HepG2 (cell line): ENCODE results near the gene ATP13A2. TPM values are rescaled to one million over a fixed set of nuclear protein-coding genes. Genes with fewer than 3 reads are reported as not detected.

Experiments used
- ATAC-seq: fragments of 200-7000 bp; cut with Tn5 transposase; 3 replicates; pipeline ENCODE4 v1.9.1; 2020; ENCODE audit warnings: mild to moderate bottlenecking, moderate library complexity
- BruUV-seq: library from RNA; stranded (reverse); fragments of 400-500 nt; replicated peaks from 2 replicates; lab custom pipeline; 2021; lab: Mats Ljungman, UMichigan
- CTCF ChIA-PET: fragments of 300-600 bp; formaldehyde crosslinking; extraction: SDS; loops from one replicate; lab custom pipeline; 2021; ENCODE audit warnings: low total read pairs, inconsistent platforms, low intra/inter-chr PET ratio; lab: Yijun Ruan, JAX
- POLR2A ChIA-PET: fragments of 350-600 bp; sonication (Branson Sonifier 250); formaldehyde crosslinking; loops from one replicate; lab custom pipeline; 2020; ENCODE audit warnings: antibody characterized with exemption, inconsistent platforms; lab: Yijun Ruan, JAX
- DNase-seq: peaks from one replicate; pipeline ENCODE4 v3.0.0-alpha.2; 2015; ENCODE audit warnings: low spot score
- FAIRE-seq: peaks from 3 replicates; lab custom pipeline; 2011; peaks lifted over from hg19 to GRCh38; lab: Jason Lieb, UNC
- H2AFZ ChIP-seq: one replicate; pipeline ENCODE4 v1.6.1; 2011; ENCODE audit warnings: low read length, inconsistent platforms
- H3K27ac ChIP-seq: fragments of 300-600 bp; 3 replicates; pipeline ENCODE4 v1.8.0; 2011; ENCODE audit warnings: mixed run types, mild to moderate bottlenecking, mixed read lengths, low read length, inconsistent platforms; ENCODE audit not compliant: insufficient read depth; ENCODE audit errors: extremely low read length
- H3K27me3 ChIP-seq, 2 experiments: fragments of 200-600 bp in 1 of 2; 2 replicates in 1 of 2; 3 replicates in 1 of 2; pipeline versions ENCODE4 v1.6.0 to v1.8.0; 2011; ENCODE audit warnings: low read length in 2 of 2, mild to moderate bottlenecking in 2 of 2, moderate library complexity in 2 of 2, inconsistent platforms in 1 of 2; ENCODE audit not compliant: insufficient read depth in 2 of 2, control insufficient read depth in 1 of 2
- H3K36me3 ChIP-seq, 2 experiments: fragments of 200-600 bp in 1 of 2; replicated peaks in 1 of 2; 2 replicates in 1 of 2; 3 replicates in 1 of 2; pipeline versions ENCODE4 v1.5.1 to v1.8.0; 2011; ENCODE audit warnings: low read length in 2 of 2, inconsistent platforms in 1 of 2; ENCODE audit not compliant: insufficient read depth in 2 of 2, control insufficient read depth in 1 of 2
- H3K4me1 ChIP-seq: 2 replicates; pipeline ENCODE4 v1.5.1; 2012; ENCODE audit warnings: low read length, inconsistent platforms; ENCODE audit not compliant: insufficient read depth
- H3K4me2 ChIP-seq: 2 replicates; pipeline ENCODE4 v1.6.0; 2011; ENCODE audit warnings: low read depth, low read length, inconsistent platforms
- H3K4me3 ChIP-seq, 3 experiments: fragments of 200-600 bp in 1 of 3; sonication (generic), shearing (Covaris generic) in 1 of 3; replicated peaks in 1 of 3; 2 replicates each; pipeline ENCODE4 v1.5.1; 2011 to 2016; ENCODE audit warnings: low read length in 3 of 3, inconsistent platforms in 2 of 3, low read depth in 2 of 3, mild to moderate bottlenecking in 2 of 3, control low read depth in 1 of 3, mixed read lengths in 1 of 3; ENCODE audit not compliant: insufficient read depth in 1 of 3
- H3K79me2 ChIP-seq: one replicate; pipeline ENCODE4 v1.6.1; 2011; ENCODE audit warnings: low read length, inconsistent platforms; ENCODE audit not compliant: insufficient read depth
- H3K9ac ChIP-seq: 2 replicates; pipeline ENCODE4 v1.6.0; 2011; ENCODE audit warnings: mild to moderate bottlenecking, low read depth, low read length, inconsistent platforms; ENCODE audit not compliant: insufficient read depth
- H3K9me3 ChIP-seq: 2 replicates; pipeline ENCODE4 v1.5.1; 2012; ENCODE audit warnings: mild to moderate bottlenecking, low read length
- H4K20me1 ChIP-seq: 2 replicates; pipeline ENCODE4 v1.6.0; 2011; ENCODE audit warnings: inconsistent platforms, mild to moderate bottlenecking, low read length, moderate library complexity; ENCODE audit not compliant: insufficient read depth
- ATF4 ChIP-seq, 2 experiments: fragments of 450-650 bp in 1 of 2; sonication (generic) in 1 of 2; formaldehyde crosslinking; IDR thresholded peaks; 2 replicates each; pipeline versions ENCODE4 v1.5.0 to v1.8.0; 2020 to 2022; ENCODE audit warnings: mild to moderate bottlenecking in 1 of 2, missing genetic modification reagents in 1 of 2
- DDIT3 ChIP-seq: sonication (generic); formaldehyde crosslinking; IDR thresholded peaks from 2 replicates; pipeline ENCODE4 v1.4.0; 2020; ENCODE audit warnings: mild to moderate bottlenecking, missing genetic modification reagents
- DZIP1 ChIP-seq: sonication (generic); formaldehyde crosslinking; IDR thresholded peaks from 2 replicates; pipeline ENCODE4 v1.5.0; 2020; ENCODE audit warnings: mild to moderate bottlenecking, missing genetic modification reagents
- GATAD2A ChIP-seq: IDR thresholded peaks from 2 replicates; pipeline ENCODE4 v1.6.1; 2016
- KLF13 ChIP-seq: sonication (generic); formaldehyde crosslinking; IDR thresholded peaks from 2 replicates; pipeline ENCODE4 v1.4.0; 2020; ENCODE audit warnings: mild to moderate bottlenecking, missing genetic modification reagents
- KLF6 ChIP-seq: IDR thresholded peaks from 2 replicates; pipeline ENCODE4 v1.8.0; 2016; ENCODE audit warnings: missing biosample characterization, missing genetic modification reagents
- NFYB ChIP-seq: sonication (generic); formaldehyde crosslinking; IDR thresholded peaks from 2 replicates; pipeline ENCODE4 v1.4.0; 2020; ENCODE audit warnings: missing genetic modification reagents
- PATZ1 ChIP-seq: sonication (generic); formaldehyde crosslinking; IDR thresholded peaks from 2 replicates; pipeline ENCODE4 v1.4.0; 2020; ENCODE audit warnings: missing genetic modification reagents
- RARG ChIP-seq: sonication (generic); formaldehyde crosslinking; IDR thresholded peaks from 2 replicates; pipeline ENCODE4 v1.4.0; 2020; ENCODE audit warnings: low read depth, mild to moderate bottlenecking, missing genetic modification reagents
- TBP ChIP-seq: sonication (generic); formaldehyde crosslinking; IDR thresholded peaks from 2 replicates; pipeline ENCODE4 v1.5.0; 2020; ENCODE audit warnings: missing genetic modification reagents
- ZBTB33 ChIP-seq: sonication (generic); formaldehyde crosslinking; IDR thresholded peaks from 2 replicates; pipeline ENCODE4 v1.4.0; 2020; ENCODE audit warnings: missing genetic modification reagents
- ZNF10 ChIP-seq: sonication (generic); formaldehyde crosslinking; IDR thresholded peaks from 2 replicates; pipeline ENCODE4 v1.4.0; 2020; ENCODE audit warnings: mild to moderate bottlenecking, low read depth, missing genetic modification reagents, borderline replicate concordance
- ZNF570 ChIP-seq: sonication (generic); formaldehyde crosslinking; IDR thresholded peaks from 2 replicates; pipeline ENCODE4 v1.4.0; 2020; ENCODE audit warnings: mild to moderate bottlenecking, missing genetic modification reagents, borderline replicate concordance
- ZNF607 ChIP-seq: sonication (generic); formaldehyde crosslinking; IDR thresholded peaks from 2 replicates; pipeline ENCODE4 v1.5.1; 2020; ENCODE audit warnings: missing genetic modification reagents, mild to moderate bottlenecking, borderline replicate concordance
- ZNF780A ChIP-seq: sonication (generic); formaldehyde crosslinking; IDR thresholded peaks from 2 replicates; pipeline ENCODE4 v1.8.0; 2022; ENCODE audit warnings: mild to moderate bottlenecking, missing genetic modification reagents, moderate library complexity
- WGBS: methylation state at CpG from one replicate; pipeline ENCODE4 v1.1.6; 2017; ENCODE audit warnings: low lambda C conversion rate; 5-methylcytosine and 5-hydroxymethylcytosine counted together
- in situ Hi-C: cut with HindIII; loops from 2 replicates; pipeline ENCODE4 v1.10.0; 2017; ENCODE audit warnings: low pct_unique_long_range_greater_than_20kb; ENCODE audit not compliant: extremely low pct_ligation_motif_present
- intact Hi-C: fragments of 100-400 bp; cut with micrococcal nuclease; formaldehyde crosslinking; loops from one replicate; pipeline ENCODE4 v1.10.0; 2022; ENCODE audit not compliant: unreplicated experiment
- polyA plus RNA-seq, 8 experiments: library from polyadenylated mRNA; depleted of rRNA in 3 of 8; stranded (reverse) in 7 of 8; unstranded in 1 of 8; fragments of >200 nt; fragmentation: Illumina TruSeq in 4 of 8; extraction: Trizol in 4 of 8; gene quantifications; 2 replicates each; pipeline versions ENCODE4 v1.2.1 to v1.2.3, GENCODE V29; 2011 to 2016; ENCODE audit warnings: low read depth in 4 of 8, missing spikeins in 1 of 8, mixed read lengths in 1 of 8; ENCODE audit not compliant: insufficient read depth in 1 of 8
- total RNA-seq, 5 experiments: library from RNA; depleted of rRNA; stranded (reverse); fragments of >200 nt; fragmentation: Illumina TruSeq; extraction: Trizol; gene quantifications; 2 replicates each; pipeline ENCODE4 v1.2.3, GENCODE V29; 2016; ENCODE audit warnings: low read depth in 1 of 5

Gene ATP13A2
- total and polyA plus RNA-seq, 2 of the 13 experiments (the other 11 are each of a cell fraction or from before 2014, with no cell fraction given), result 13.2 to 16.2 TPM

- TF ChIP-seq RARG (no peak), KLF6 (CRISPR knock-in tag) (no peak)
Measured at GRCh38 chr1:17011439-17012307, at the start of gene ATP13A2 (continued).

GRCh38 chr1:17061486-17061885 is 49.8 kb upstream of the ATP13A2 start:
- POLR2A ChIA-PET, result no interaction called here
- intact Hi-C loops, result no loop called here
- H4K20me1 ChIP-seq, result no peaks in the 10 kb centered on the region
- no TSS peak for BruUV-seq
- no peak overlapping the region for H3K27ac ChIP-seq
- 41% methylated on average over 3 of the region's 3 CpGs for WGBS
- peaks cover 0 to 1% of the 10 kb centered on the region in 2 experiments; a peak in 1 of 5 replicates for H3K27me3 ChIP-seq
- CTCF ChIA-PET, result no interaction called here
- ATAC-seq (no peak), FAIRE-seq (no peak), DNase-seq (no peak)
- no peaks in the 10 kb centered on the region for H3K79me2 ChIP-seq
- H3K4me1 ChIP-seq, result no peaks in the 10 kb centered on the region
- in situ Hi-C loops, result no loop called here
- H3K9me3 ChIP-seq, result no peaks in the 10 kb centered on the region
- no peak overlapping the region for H2AFZ ChIP-seq
- H3K9ac ChIP-seq, result no peak overlapping the region
- no peaks in the 10 kb centered on the region for H3K36me3 ChIP-seq
- no peak overlapping the region for H3K4me2 ChIP-seq
- H3K4me3 ChIP-seq, result no peak overlapping the region
- TF ChIP-seq PATZ1, result no peak
- TF ChIP-seq KLF13 (CRISPR knock-in tag), result no peak
- no peak for TF ChIP-seq ZBTB33
- no peak for TF ChIP-seq DZIP1 (CRISPR knock-in tag)
- TF ChIP-seq ZNF780A (CRISPR knock-in tag), result no peak
- no peak for TF ChIP-seq TBP (CRISPR knock-in tag)
- no peak for TF ChIP-seq ZNF607 (CRISPR knock-in tag)
- no peak for TF ChIP-seq DDIT3 (CRISPR knock-in tag)
- no peak for TF ChIP-seq GATAD2A (CRISPR knock-in tag)
- no peak for TF ChIP-seq ZNF570 (CRISPR knock-in tag)
- no peak for TF ChIP-seq ATF4 (CRISPR knock-in tag; IDR thresholded peaks at IDR 0.05)
- TF ChIP-seq ZNF10 (CRISPR knock-in tag), result no peak
- no peak for TF ChIP-seq NFYB (CRISPR knock-in tag)
